Epidermal melanocyte (primary cell): ENCODE measurements around the gene GPC5.

ENCODE experiments used
- DNase-seq: peaks from one replicate; pipeline ENCODE4 v3.0.0; 2011; ENCODE audit warnings: low spot score; ENCODE audit not compliant: insufficient read length

The GPC5 gene

GRCh38 chr13:91955546-91956355, 557.3 kb downstream of the GPC5 start:
- no peak for DNase-seq

GRCh38 chr13:91960947-91961346, 562.5 kb downstream of the GPC5 start:
- no peak for DNase-seq

- DNase-seq = no peak
Measured at GRCh38 chr13:91962946-91963345, 564.5 kb downstream of the GPC5 start.

GRCh38 chr13:91965511-91965910, 567.1 kb downstream of the GPC5 start:
- DNase-seq = no peak

GRCh38 chr13:91978571-91978970, 580.1 kb downstream of the GPC5 start:
- no peak for DNase-seq

- DNase-seq = no peak
Measured at GRCh38 chr13:91986761-91987483, 588.5 kb downstream of the GPC5 start.

- DNase-seq = no peak
Measured at GRCh38 chr13:91988331-91988730, 589.9 kb downstream of the GPC5 start.

- DNase-seq = no peak
Measured at GRCh38 chr13:92012787-92013186, 614.4 kb downstream of the GPC5 start.

- no peak for DNase-seq
Measured at GRCh38 chr13:92017737-92018136, 619.3 kb downstream of the GPC5 start.

- no peak for DNase-seq
Measured at GRCh38 chr13:92028695-92029094, 630.3 kb downstream of the GPC5 start.

GRCh38 chr13:92029641-92030040, 631.2 kb downstream of the GPC5 start:
- no peak for DNase-seq

- no peak for DNase-seq
Measured at GRCh38 chr13:92038905-92039304, 640.5 kb downstream of the GPC5 start.

- no peak for DNase-seq
Measured at GRCh38 chr13:92042522-92042921, 644.1 kb downstream of the GPC5 start.

- DNase-seq = no peak
Measured at GRCh38 chr13:92044351-92044750, 645.9 kb downstream of the GPC5 start.

GRCh38 chr13:92054389-92054788, 656.0 kb downstream of the GPC5 start:
- DNase-seq = no peak

GRCh38 chr13:92074658-92075057, 676.2 kb downstream of the GPC5 start:
- DNase-seq = no peak

GRCh38 chr13:92097337-92097903, 699.0 kb downstream of the GPC5 start:
- no peak for DNase-seq

- no peak for DNase-seq
Measured at GRCh38 chr13:92101801-92102200, 703.4 kb downstream of the GPC5 start.

- no peak for DNase-seq
Measured at GRCh38 chr13:92103689-92104153, 705.3 kb downstream of the GPC5 start.

GRCh38 chr13:92122186-92122853, 723.9 kb downstream of the GPC5 start:
- DNase-seq = no peak

- DNase-seq = no peak
Measured at GRCh38 chr13:92126399-92126798, 728.0 kb downstream of the GPC5 start.

GRCh38 chr13:92135509-92135908, 737.1 kb downstream of the GPC5 start:
- no peak for DNase-seq
